ENCODE results near the gene STRN. TPM values are rescaled to one million over a fixed set of nuclear protein-coding genes. Genes with fewer than 3 reads are reported as not detected.

STRN gene
- total and polyA plus RNA-seq, 2 donors (not counting 1 experiment from before 2014, with no cell fraction given) = 13.7 to 19.9 TPM

- peaks cover 2% of the 10 kb centered on the region for H3K27me3 ChIP-seq (ENCODE audit: control insufficient read depth, insufficient read depth, low read length)
- DNase-seq (ENCODE audit: low read depth in 2 of 2) = no peak
- no peaks in the 10 kb centered on the region for H3K79me2 ChIP-seq (ENCODE audit: control insufficient read depth, insufficient read depth, low read length)
- H3K36me3 ChIP-seq (ENCODE audit: control insufficient read depth, insufficient read depth, low read length) = no peaks in the 10 kb centered on the region
- H3K9ac ChIP-seq (ENCODE audit: insufficient read depth, low read length) = no peak overlapping the region
- H2AFZ ChIP-seq (ENCODE audit: low read length) = no peak overlapping the region
- no peaks in the 10 kb centered on the region for H4K20me1 ChIP-seq (ENCODE audit: control insufficient read depth, extremely low read depth, insufficient read depth, low read length)
- no peaks in the 10 kb centered on the region for H3K4me1 ChIP-seq (ENCODE audit: control insufficient read depth, extremely low read depth, insufficient read depth, low read length)
- no peak overlapping the region for H3K27ac ChIP-seq (ENCODE audit: insufficient read depth, low read length)
- no peak overlapping the region for H3K4me3 ChIP-seq (replicated peaks in 1 of 4; ENCODE audit: control extremely low read depth in 1 of 4, insufficient read depth in 1 of 4, low read depth in 3 of 4, low read length in 4 of 4)
- no peak overlapping the region for H3K4me2 ChIP-seq (ENCODE audit: extremely low read depth, insufficient read depth, low read length)
- no peaks in the 10 kb centered on the region for H3K9me3 ChIP-seq (ENCODE audit: control insufficient read depth, insufficient read depth, low read depth, low read length)
- TF ChIP-seq CTCF (conservative IDR thresholded peaks at IDR 0.05 in 1 of 2, IDR thresholded peaks at IDR 0.05 in 1 of 2; ENCODE audit: low read depth in 1 of 2, low read length in 2 of 2) (no peak), EZH2 (IDR thresholded peaks at IDR 0.05; ENCODE audit: low read length, missing control alignments) (no peak)
Measured at GRCh38 chr2:36818542-36818941, 147.8 kb downstream of the STRN start.

- no peak for DNase-seq (ENCODE audit: low read depth in 2 of 2)
- Histone ChIP-seq H3K4me2 (ENCODE audit: extremely low read depth, insufficient read depth, low read length) (no peak overlapping the region), H2AFZ (ENCODE audit: low read length) (no peak overlapping the region), H3K79me2 (ENCODE audit: control insufficient read depth, insufficient read depth, low read length) (no peaks in the 10 kb centered on the region), H3K27ac (ENCODE audit: insufficient read depth, low read length) (no peak overlapping the region), H3K4me1 (ENCODE audit: control insufficient read depth, extremely low read depth, insufficient read depth, low read length) (no peaks in the 10 kb centered on the region), H3K27me3 (ENCODE audit: control insufficient read depth, insufficient read depth, low read length) (no peaks in the 10 kb centered on the region), H3K4me3 (replicated peaks in 1 of 4; ENCODE audit: control extremely low read depth in 1 of 4, insufficient read depth in 1 of 4, low read depth in 3 of 4, low read length in 4 of 4) (no peak overlapping the region), H4K20me1 (ENCODE audit: control insufficient read depth, extremely low read depth, insufficient read depth, low read length) (no peaks in the 10 kb centered on the region), H3K9me3 (ENCODE audit: control insufficient read depth, insufficient read depth, low read depth, low read length) (no peaks in the 10 kb centered on the region), H3K9ac (ENCODE audit: insufficient read depth, low read length) (no peak overlapping the region), H3K36me3 (ENCODE audit: control insufficient read depth, insufficient read depth, low read length) (no peaks in the 10 kb centered on the region)
- TF ChIP-seq EZH2 (IDR thresholded peaks at IDR 0.05; ENCODE audit: low read length, missing control alignments) = no peak
- TF ChIP-seq CTCF (conservative IDR thresholded peaks at IDR 0.05 in 1 of 2, IDR thresholded peaks at IDR 0.05 in 1 of 2; ENCODE audit: low read depth in 1 of 2, low read length in 2 of 2) = peak in 1 of 2 donors; percentile 26
Measured at GRCh38 chr2:36812196-36812595, 154.1 kb downstream of the STRN start.

GRCh38 chr2:36811071-36811470 lies 155.3 kb downstream of the STRN start:
- Histone ChIP-seq H3K9me3 (ENCODE audit: control insufficient read depth, insufficient read depth, low read depth, low read length) (no peaks in the 10 kb centered on the region), H3K79me2 (ENCODE audit: control insufficient read depth, insufficient read depth, low read length) (no peaks in the 10 kb centered on the region), H4K20me1 (ENCODE audit: control insufficient read depth, extremely low read depth, insufficient read depth, low read length) (no peaks in the 10 kb centered on the region), H3K9ac (ENCODE audit: insufficient read depth, low read length) (no peak overlapping the region), H3K4me1 (ENCODE audit: control insufficient read depth, extremely low read depth, insufficient read depth, low read length) (no peaks in the 10 kb centered on the region), H3K4me3 (replicated peaks in 1 of 4; ENCODE audit: control extremely low read depth in 1 of 4, insufficient read depth in 1 of 4, low read depth in 3 of 4, low read length in 4 of 4) (no peak overlapping the region), H3K27ac (ENCODE audit: insufficient read depth, low read length) (no peak overlapping the region), H3K36me3 (ENCODE audit: control insufficient read depth, insufficient read depth, low read length) (no peaks in the 10 kb centered on the region), H3K4me2 (ENCODE audit: extremely low read depth, insufficient read depth, low read length) (no peak overlapping the region), H2AFZ (ENCODE audit: low read length) (no peak overlapping the region), H3K27me3 (ENCODE audit: control insufficient read depth, insufficient read depth, low read length) (no peaks in the 10 kb centered on the region)
- DNase-seq (ENCODE audit: low read depth in 2 of 2) = no peak
- TF ChIP-seq EZH2 (IDR thresholded peaks at IDR 0.05; ENCODE audit: low read length, missing control alignments) = no peak
- no peak for TF ChIP-seq CTCF (conservative IDR thresholded peaks at IDR 0.05 in 1 of 2, IDR thresholded peaks at IDR 0.05 in 1 of 2; ENCODE audit: low read depth in 1 of 2, low read length in 2 of 2)
